Transverse colon (tissue), 4 donors: ENCODE results near the gene AGAP1. TPM values are rescaled to one million over a fixed set of nuclear protein-coding genes. Genes with fewer than 3 reads are reported as not detected.

Experiments
- DNase-seq: peaks from one replicate; pipeline ENCODE4 v3.0.0-alpha.2; 2019
- H3K27ac ChIP-seq, 4 donors: fragments of 200-600 bp; sonication (generic); 2 replicates each; pipeline ENCODE4 v1.5.1; 2016 to 2018; ENCODE audit warnings: inconsistent platforms in 4 of 4
- H3K27me3 ChIP-seq: fragments of 200-600 bp; sonication (generic); 2 replicates; pipeline ENCODE4 v1.5.1; 2017; ENCODE audit warnings: inconsistent platforms
- H3K36me3 ChIP-seq, 4 donors: fragments of 200-600 bp; sonication (generic); 2 replicates each; pipeline ENCODE4 v1.5.1; 2017 to 2019; ENCODE audit warnings: inconsistent platforms in 4 of 4
- H3K4me1 ChIP-seq, 4 donors: fragments of 200-600 bp; sonication (generic); 2 replicates each; pipeline ENCODE4 v1.5.1; 2017 to 2020; ENCODE audit warnings: inconsistent platforms in 4 of 4
- H3K4me3 ChIP-seq, 4 donors: fragments of 200-600 bp; sonication (generic); 1 replicate in 1 of 4; 2 replicates in 3 of 4; pipeline versions ENCODE4 v1.5.1 to v1.6.1; 2017 to 2019; ENCODE audit warnings: inconsistent platforms in 4 of 4
- H3K9me3 ChIP-seq, 2 donors: fragments of 200-600 bp; sonication (generic); 2 replicates each; pipeline ENCODE4 v1.5.1; 2017 to 2019; ENCODE audit warnings: inconsistent platforms in 2 of 2
- CTCF ChIP-seq, 5 experiments: fragments of 200-600 bp in 3 of 5; fragments of 450-650 bp in 2 of 5; sonication (generic) in 3 of 5; IDR thresholded peaks; 1 replicate in 2 of 5; 2 replicates in 3 of 5; pipeline ENCODE4 v1.5.1; 2016 to 2017; ENCODE audit warnings: antibody characterized with exemption in 5 of 5, inconsistent platforms in 3 of 5, mild to moderate bottlenecking in 2 of 5, moderate library complexity in 1 of 5
- EP300 ChIP-seq: sonication (generic); formaldehyde crosslinking; IDR thresholded peaks from one replicate; pipeline ENCODE4 v1.6.1; 2017; ENCODE audit warnings: antibody characterized with exemption, low read depth
- POLR2A ChIP-seq: fragments of 450-650 bp; IDR thresholded peaks from one replicate; pipeline ENCODE4 v1.6.1; 2016; ENCODE audit warnings: antibody characterized with exemption, mild to moderate bottlenecking, moderate library complexity
- POLR2AphosphoS5 ChIP-seq, 3 donors: sonication (generic); formaldehyde crosslinking; IDR thresholded peaks; one replicate each; pipeline ENCODE4 v1.6.1; 2016; ENCODE audit warnings: antibody characterized with exemption in 3 of 3
- WGBS, 2 donors: methylation state at CpG; one replicate each; pipeline ENCODE4 v1.1.5; 2018; ENCODE audit warnings: low coverage in 1 of 2; 5-methylcytosine and 5-hydroxymethylcytosine counted together
- in situ Hi-C, 4 donors: fragments of 200-750 bp; cut with MboI; loops; one replicate each; pipeline versions ENCODE4 v1.15.0 to v1.15.1; 2017; ENCODE audit warnings: low sequenced_read_pairs in 3 of 4, low pct_ligation_motif_present in 1 of 4, low pct_unique_long_range_greater_than_20kb in 1 of 4
- intact Hi-C: fragments of 100-400 bp; cut with DNase I; formaldehyde crosslinking; loops from one replicate; pipeline ENCODE4 v1.15.1; 2023; ENCODE audit warnings: low total_unique reads
- small RNA-seq, 4 donors: library from RNA; depleted of rRNA; stranded (forward); fragments of <200 nt; gene quantifications; one replicate each; pipeline ENCODE3, GENCODE V24; 2016
- total RNA-seq, 4 donors: library from RNA; depleted of rRNA; stranded (reverse); fragments of >200 nt; gene quantifications; one replicate each; pipeline ENCODE4 v1.1.0, GENCODE V29; 2016

AGAP1 gene
- total RNA-seq, 4 donors from 2014 or later: 56.1 to 96.9 (median 71.2) TPM

- 12 to 24% methylated on average over 11 to 12 of the region's 12 CpGs for WGBS, 2 donors
- no peaks in the 10 kb centered on the region for H3K9me3 ChIP-seq
- no peak overlapping the region for H3K4me3 ChIP-seq
- intact Hi-C loops: loop anchor here (5.0 kb wide), 1 partner anchor 413 kb away; no protein-coding TSS in a partner anchor
- TF ChIP-seq POLR2AphosphoS5 (IDR thresholded peaks at IDR 0.05): no peak
- no peak for TF ChIP-seq POLR2A
- TF ChIP-seq EP300: no peak
- no peak for TF ChIP-seq CTCF (IDR thresholded peaks at IDR 0.05)
- H3K27me3 ChIP-seq: peaks cover 97% of the 10 kb centered on the region
- no peak overlapping the region for H3K27ac ChIP-seq
- peaks cover 7 to 21% (median 14%) of the 10 kb centered on the region in 4 donors for H3K4me1 ChIP-seq
- H3K36me3 ChIP-seq: no peaks in the 10 kb centered on the region
- no peak for DNase-seq
- in situ Hi-C loops: loop anchor here in 3 of 4 donors (10.0 kb wide), 2 partner anchors 395 to 405 kb away; no protein-coding TSS in a partner anchor
Observed at GRCh38 chr2:236180076-236180816, 686.4 kb downstream of the AGAP1 start.

GRCh38 chr2:236180831-236181453, 687.1 kb downstream of the AGAP1 start:
- Histone ChIP-seq H3K4me3 (no peak overlapping the region), H3K4me1 (peaks cover 7 to 21% (median 14%) of the 10 kb centered on the region in 4 donors), H3K27ac (no peak overlapping the region), H3K27me3 (peaks cover 91% of the 10 kb centered on the region), H3K36me3 (no peaks in the 10 kb centered on the region), H3K9me3 (no peaks in the 10 kb centered on the region)
- intact Hi-C loops (loop anchor here (5.0 kb wide), 1 partner anchor 414 kb away; no protein-coding TSS in a partner anchor), in situ Hi-C loops (loop anchor here in 3 of 4 donors (10.0 kb wide), 2 partner anchors 396 to 406 kb away; no protein-coding TSS in a partner anchor)
- TF ChIP-seq CTCF (IDR thresholded peaks at IDR 0.05) (peak; percentile 62 to 77 (median 72)), EP300 (no peak)
- peak; percentile 56 for DNase-seq
- 14 to 17% methylated on average over 8 to 9 of the region's 9 CpGs for WGBS, 2 donors

Small RNAs within 50 kb of the gene (small RNA-seq; reads per million reads assigned to genes)
- 0 reads per million in 4 donors for gene RF00019
- 0 reads per million in 4 donors for gene RN7SL204P
- gene RNU7-127P: 0 reads per million in 4 donors
- 0 to 2.2 (median 0.07) reads per million in 4 donors for gene TMSB10P1
